ENCODE data around the gene NRAP.

DNA sequence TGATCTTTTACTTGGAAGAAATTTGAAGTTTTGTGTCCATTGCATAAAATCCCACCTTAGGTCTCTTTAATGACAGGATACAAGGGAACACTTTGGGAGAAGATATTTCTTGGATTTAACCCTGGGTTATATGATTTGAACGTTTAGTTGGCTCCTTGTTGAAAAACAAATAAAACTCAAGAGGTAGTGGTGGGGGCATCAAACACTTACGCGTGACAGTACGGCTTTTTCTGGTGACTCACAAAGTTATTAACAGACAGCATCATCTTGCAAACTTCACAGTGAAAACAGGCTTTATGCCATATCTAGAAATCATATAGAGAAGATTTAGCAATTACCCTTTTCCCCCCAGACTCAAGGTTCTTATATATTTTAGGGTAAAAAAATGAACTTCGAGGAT, 699 bp downstream of the NRAP start:
- no peak for TF ChIP-seq POLR2AphosphoS5 (IDR thresholded peaks at IDR 0.05)
- TF ChIP-seq, protein P1, sequence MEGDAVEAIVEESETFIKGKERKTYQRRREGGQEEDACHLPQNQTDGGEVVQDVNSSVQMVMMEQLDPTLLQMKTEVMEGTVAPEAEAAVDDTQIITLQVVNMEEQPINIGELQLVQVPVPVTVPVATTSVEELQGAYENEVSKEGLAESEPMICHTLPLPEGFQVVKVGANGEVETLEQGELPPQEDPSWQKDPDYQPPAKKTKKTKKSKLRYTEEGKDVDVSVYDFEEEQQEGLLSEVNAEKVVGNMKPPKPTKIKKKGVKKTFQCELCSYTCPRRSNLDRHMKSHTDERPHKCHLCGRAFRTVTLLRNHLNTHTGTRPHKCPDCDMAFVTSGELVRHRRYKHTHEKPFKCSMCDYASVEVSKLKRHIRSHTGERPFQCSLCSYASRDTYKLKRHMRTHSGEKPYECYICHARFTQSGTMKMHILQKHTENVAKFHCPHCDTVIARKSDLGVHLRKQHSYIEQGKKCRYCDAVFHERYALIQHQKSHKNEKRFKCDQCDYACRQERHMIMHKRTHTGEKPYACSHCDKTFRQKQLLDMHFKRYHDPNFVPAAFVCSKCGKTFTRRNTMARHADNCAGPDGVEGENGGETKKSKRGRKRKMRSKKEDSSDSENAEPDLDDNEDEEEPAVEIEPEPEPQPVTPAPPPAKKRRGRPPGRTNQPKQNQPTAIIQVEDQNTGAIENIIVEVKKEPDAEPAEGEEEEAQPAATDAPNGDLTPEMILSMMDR (IDR thresholded peaks at IDR 0.05), result no peak
